ENCODE data around the gene TANC1. TPM values are rescaled to one million over a fixed set of nuclear protein-coding genes. Genes with fewer than 3 reads are reported as not detected.

Gene TANC1
- total RNA-seq, 1 experiment from 2014 or later = 2.5 TPM

DNA sequence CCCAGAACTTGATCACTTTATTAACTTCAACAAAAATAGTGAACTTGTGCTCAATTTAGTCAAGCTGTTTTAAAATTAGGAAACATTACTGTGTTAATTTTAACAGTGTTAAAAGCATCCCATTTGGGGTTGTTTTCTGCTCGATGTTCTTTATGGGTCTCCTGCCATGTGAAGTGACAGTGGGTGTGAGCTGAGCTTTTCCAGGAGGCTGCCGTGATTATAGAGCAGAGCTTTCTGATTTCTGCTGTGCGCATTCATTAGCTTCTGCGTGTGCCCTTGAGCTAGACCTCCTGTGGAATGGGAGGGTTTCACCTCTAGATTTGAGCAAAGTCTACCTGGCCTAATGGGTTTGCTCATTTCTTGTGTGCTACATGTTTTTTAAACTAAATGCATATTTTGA is 196.6 kb downstream of the TANC1 start:
- Histone ChIP-seq H4K91ac (ENCODE audit: insufficient read length, low read depth, low read length) (no peak overlapping the region), H2BK12ac (ENCODE audit: insufficient read length, low read depth, low read length) (no peak overlapping the region), H2BK5ac (ENCODE audit: insufficient read length, low read length) (no peak overlapping the region), H3K14ac (ENCODE audit: insufficient read depth, low read length) (no peak overlapping the region), H3K23ac (ENCODE audit: insufficient read length, low read depth, low read length) (no peak overlapping the region), H3K56ac (ENCODE audit: insufficient read length, low read depth, low read length) (no peak overlapping the region), H3K4me2 (ENCODE audit: insufficient read depth, insufficient read length, low read length) (no peak overlapping the region), H2AFZ (ENCODE audit: low read length) (no peak overlapping the region), H2AK5ac (ENCODE audit: insufficient read length, low read length) (no peak overlapping the region), H3K9me3 (ENCODE audit: control insufficient read depth, low read depth, low read length) (no peaks in the 10 kb centered on the region), H4K8ac (replicated peaks; ENCODE audit: insufficient read length, low read depth, low read length) (no peak overlapping the region), H3K23me2 (ENCODE audit: insufficient read length, low read depth, low read length, poor library complexity, severe bottlenecking) (no peaks in the 10 kb centered on the region), H3K27ac (ENCODE audit: insufficient read length, low read depth, low read length) (no peak overlapping the region), H3K4me1 (ENCODE audit: insufficient read depth, low read length) (no peaks in the 10 kb centered on the region), H3K9ac (ENCODE audit: extremely low read depth, insufficient read length, low read length) (no peak overlapping the region), H4K20me1 (ENCODE audit: control insufficient read depth, insufficient read depth, insufficient read length) (no peaks in the 10 kb centered on the region), H3K79me1 (ENCODE audit: insufficient read depth, low read depth, low read length, poor library complexity, severe bottlenecking) (no peaks in the 10 kb centered on the region), H3K4ac (ENCODE audit: low read depth, low read length) (no peak overlapping the region), H2BK15ac (ENCODE audit: low read depth, low read length) (no peak overlapping the region), H3K79me2 (ENCODE audit: insufficient read depth, low read length) (no peaks in the 10 kb centered on the region), H3T11ph (ENCODE audit: low read length) (no peak overlapping the region), H3K27me3 (ENCODE audit: insufficient read depth, low read length) (no peaks in the 10 kb centered on the region), H3K18ac (ENCODE audit: insufficient read length, low read depth, low read length) (no peak overlapping the region), H2BK120ac (ENCODE audit: low read depth, low read length, poor library complexity, severe bottlenecking) (no peak overlapping the region), H2BK20ac (ENCODE audit: low read depth, low read length, poor library complexity, severe bottlenecking) (no peak overlapping the region), H4K5ac (ENCODE audit: insufficient read length, low read depth, low read length) (no peak overlapping the region)
- no peaks in the 10 kb centered on the region for H3K27me3 Mint-ChIP-seq (ENCODE audit: low read depth)
- no peaks in the 10 kb centered on the region for H3K4me1 Mint-ChIP-seq
- H3K9me3 Mint-ChIP-seq = no peaks in the 10 kb centered on the region; a peak in 1 of 5 replicates
- no peak for DNase-seq
- H3K27ac Mint-ChIP-seq = no peak overlapping the region
- TF ChIP-seq, protein P1, sequence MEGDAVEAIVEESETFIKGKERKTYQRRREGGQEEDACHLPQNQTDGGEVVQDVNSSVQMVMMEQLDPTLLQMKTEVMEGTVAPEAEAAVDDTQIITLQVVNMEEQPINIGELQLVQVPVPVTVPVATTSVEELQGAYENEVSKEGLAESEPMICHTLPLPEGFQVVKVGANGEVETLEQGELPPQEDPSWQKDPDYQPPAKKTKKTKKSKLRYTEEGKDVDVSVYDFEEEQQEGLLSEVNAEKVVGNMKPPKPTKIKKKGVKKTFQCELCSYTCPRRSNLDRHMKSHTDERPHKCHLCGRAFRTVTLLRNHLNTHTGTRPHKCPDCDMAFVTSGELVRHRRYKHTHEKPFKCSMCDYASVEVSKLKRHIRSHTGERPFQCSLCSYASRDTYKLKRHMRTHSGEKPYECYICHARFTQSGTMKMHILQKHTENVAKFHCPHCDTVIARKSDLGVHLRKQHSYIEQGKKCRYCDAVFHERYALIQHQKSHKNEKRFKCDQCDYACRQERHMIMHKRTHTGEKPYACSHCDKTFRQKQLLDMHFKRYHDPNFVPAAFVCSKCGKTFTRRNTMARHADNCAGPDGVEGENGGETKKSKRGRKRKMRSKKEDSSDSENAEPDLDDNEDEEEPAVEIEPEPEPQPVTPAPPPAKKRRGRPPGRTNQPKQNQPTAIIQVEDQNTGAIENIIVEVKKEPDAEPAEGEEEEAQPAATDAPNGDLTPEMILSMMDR (conservative IDR thresholded peaks at IDR 0.05) = no peak
- H3K36me3 Mint-ChIP-seq (ENCODE audit: insufficient read depth in 1 of 3, low read depth in 3 of 3) = no peaks in the 10 kb centered on the region; a peak in 1 of 7 replicates
- no peak overlapping the region for H3K4me3 Mint-ChIP-seq
- WGBS (ENCODE audit: extremely low coverage, insufficient read length, low lambda C conversion rate) = no CpG with 5 or more reads among the region's 4 CpGs
